ENCODE measurements around the gene DAD1.

- TF ChIP-seq POLR2A (IDR thresholded peaks at IDR 0.05) (no peak), CTCF (IDR thresholded peaks at IDR 0.05) (no peak)
Measured at GRCh38 chr14:22627506-22628263, 38.7 kb upstream of the DAD1 start.
